Spinal cord (tissue), 10 donors: ENCODE measurements around the gene PUSL1. TPM values are rescaled to one million over a fixed set of nuclear protein-coding genes. Genes with fewer than 3 reads are reported as not detected.

Experiments
- DNase-seq, 6 donors: peaks; one replicate each; pipeline versions ENCODE4 v3.0.0 to v3.0.0-alpha.2; 2013 to 2015; ENCODE audit warnings: low spot score in 6 of 6, low read depth in 4 of 6
- H3K27ac ChIP-seq: one replicate; pipeline ENCODE4 v1.5.1; 2013; ENCODE audit warnings: low read depth, low read length, control low read depth
- H3K27me3 ChIP-seq: one replicate; pipeline ENCODE4 v1.6.1; 2013; ENCODE audit warnings: low read length; ENCODE audit not compliant: control insufficient read depth, insufficient read depth
- H3K36me3 ChIP-seq: one replicate; pipeline ENCODE4 v1.6.1; 2013; ENCODE audit warnings: low read length; ENCODE audit not compliant: control insufficient read depth, insufficient read depth
- H3K4me1 ChIP-seq: one replicate; pipeline ENCODE4 v1.6.1; 2013; ENCODE audit warnings: low read length; ENCODE audit not compliant: control insufficient read depth, insufficient read depth
- H3K4me3 ChIP-seq: one replicate; pipeline ENCODE4 v1.5.1; 2013; ENCODE audit warnings: low read depth, low read length, control low read depth
- H3K9me3 ChIP-seq: one replicate; pipeline ENCODE4 v1.6.1; 2013; ENCODE audit warnings: low read length; ENCODE audit not compliant: control insufficient read depth, insufficient read depth
- WGBS: methylation state at CpG from one replicate; pipeline ENCODE4 v1.1.5; 2013; ENCODE audit warnings: missing lambda C conversion rate; ENCODE audit not compliant: insufficient coverage; 5-methylcytosine and 5-hydroxymethylcytosine counted together
- long read RNA-seq, 4 donors: transcript quantifications; one replicate each; lab custom pipeline, GENCODE V29; 2026
- polyA plus RNA-seq, 2 donors: library from polyadenylated mRNA; unstranded; fragments of 120-200 nt; gene quantifications; one replicate each; pipeline ENCODE4 v1.2.1, GENCODE V29; 2013; ENCODE audit not compliant: insufficient read length in 2 of 2
- total RNA-seq, 2 donors: library from RNA; depleted of rRNA in 1 of 2; stranded (reverse); fragments of 120-200 nt in 1 of 2; fragments of >200 nt in 1 of 2; gene quantifications; one replicate each; pipeline versions ENCODE4 v1.2.3 to v1.2.4, GENCODE V29; 2013 to 2014
- donor health status: healthy.

Gene PUSL1
- total RNA-seq: 10 to 100 TPM in 1 of 2 donors, 1 to 10 TPM in 1; 6.2 to 14.2 TPM
- 10 to 100 TPM; 16.0 to 17.7 TPM for polyA plus RNA-seq
- long read RNA-seq, donor 1, transcript PUSL1-201 (8 exons, 1,287 nt): major isoform, 5 of 5 reads
- long read RNA-seq, donor 1, partial matches to known transcripts: 0 of 5 reads
- long read RNA-seq, donor 1, other reads (novel, unspliced or antisense): 0 of 5 reads
- long read RNA-seq, donor 2, partial matches to known transcripts: 10 of 11 reads
- long read RNA-seq, donor 2, other reads (novel, unspliced or antisense): 0 of 11 reads
- long read RNA-seq, donor 3, partial matches to known transcripts: 13 of 14 reads
- long read RNA-seq, donor 3, other reads (novel, unspliced or antisense): 0 of 14 reads
- long read RNA-seq, donor 4, transcript PUSL1-201 (8 exons, 1,287 nt): major isoform, 5 of 5 reads
- long read RNA-seq, donor 4, partial matches to known transcripts: 0 of 5 reads
- long read RNA-seq, donor 4, other reads (novel, unspliced or antisense): 0 of 5 reads

GRCh38 chr1:1307923-1308755 lies at the start of gene PUSL1, which contains the start of gene ACAP3:
Gene PUSL1, plus strand, starts transcription at chr1:1308597. Its CDS starts 47 bp downstream, at chr1:1308644.
Gene ACAP3, minus strand, starts transcription at chr1:1307930. Its CDS starts 115 bp downstream, at chr1:1307815.
- H3K27me3 ChIP-seq: no peaks in the 10 kb centered on the region
- H3K27ac ChIP-seq: peak within 1 kb of the TSS; percentile 84
- H3K36me3 ChIP-seq: peaks cover 70% of the 10 kb centered on the region
- H3K4me3 ChIP-seq: peak within 1 kb of the TSS; percentile 72
- peak; percentile 75 to 98 (median 86) for DNase-seq
- H3K4me1 ChIP-seq: peaks cover 57% of the 10 kb centered on the region
- WGBS: under 1% methylated on average over 119 of the region's 131 CpGs
- H3K9me3 ChIP-seq: no peaks in the 10 kb centered on the region

GRCh38 chr1:1259119-1259488 lies 49.3 kb upstream of the PUSL1 start:
- H3K27me3 ChIP-seq: no peaks in the 10 kb centered on the region
- 98% methylated on average over 22 of the region's 22 CpGs for WGBS
- peaks cover 97% of the 10 kb centered on the region for H3K36me3 ChIP-seq
- no peak overlapping the region for H3K4me3 ChIP-seq
- no peak overlapping the region for H3K27ac ChIP-seq
- H3K9me3 ChIP-seq: no peaks in the 10 kb centered on the region
- peaks cover 7% of the 10 kb centered on the region for H3K4me1 ChIP-seq
- no peak for DNase-seq

- Histone ChIP-seq H3K9me3 (no peaks in the 10 kb centered on the region), H3K27ac (no peak overlapping the region), H3K4me3 (no peak overlapping the region), H3K27me3 (no peaks in the 10 kb centered on the region), H3K4me1 (peaks cover 7% of the 10 kb centered on the region), H3K36me3 (peaks cover 97% of the 10 kb centered on the region)
- 93% methylated on average over 10 of the region's 18 CpGs for whole genome bisulfite sequencing
- no peak for DNase-seq
These were observed 48.9 kb upstream of the PUSL1 start for GRCh38 chr1:1259540-1259939.

GRCh38 chr1:1259951-1260600 lies 48.3 kb upstream of the PUSL1 start:
- DNase-seq: no peak
- Histone ChIP-seq H3K27ac (no peak overlapping the region), H3K4me1 (peaks cover 7% of the 10 kb centered on the region), H3K9me3 (no peaks in the 10 kb centered on the region), H3K36me3 (peaks cover 95% of the 10 kb centered on the region), H3K27me3 (no peaks in the 10 kb centered on the region), H3K4me3 (no peak overlapping the region)
- 88% methylated on average over 23 of the region's 26 CpGs for WGBS

GRCh38 chr1:1260843-1261560 lies 47.4 kb upstream of the PUSL1 start:
- DNase-seq: no peak
- Histone ChIP-seq H3K9me3 (no peaks in the 10 kb centered on the region), H3K4me3 (no peak overlapping the region), H3K27me3 (no peaks in the 10 kb centered on the region), H3K4me1 (peaks cover 7% of the 10 kb centered on the region), H3K36me3 (peaks cover 96% of the 10 kb centered on the region), H3K27ac (no peak overlapping the region)
- 87% methylated on average over 14 of the region's 16 CpGs for WGBS

GRCh38 chr1:1262071-1262470 lies 46.3 kb upstream of the PUSL1 start:
- Histone ChIP-seq H3K27me3 (no peaks in the 10 kb centered on the region), H3K9me3 (no peaks in the 10 kb centered on the region), H3K4me3 (no peak overlapping the region), H3K27ac (no peak overlapping the region), H3K4me1 (peaks cover 7% of the 10 kb centered on the region), H3K36me3 (peaks cover 93% of the 10 kb centered on the region)
- no peak for DNase-seq
- 97% methylated on average over 17 of the region's 17 CpGs for WGBS

- Histone ChIP-seq H3K27me3 (no peaks in the 10 kb centered on the region), H3K27ac (no peak overlapping the region), H3K9me3 (no peaks in the 10 kb centered on the region), H3K36me3 (peaks cover 94% of the 10 kb centered on the region), H3K4me3 (no peak overlapping the region), H3K4me1 (peaks cover 7% of the 10 kb centered on the region)
- no peak for DNase-seq
- 97% methylated on average over 6 of the region's 8 CpGs for WGBS
These were observed 45.6 kb upstream of the PUSL1 start for GRCh38 chr1:1262758-1263157.

GRCh38 chr1:1264026-1264425 lies 44.4 kb upstream of the PUSL1 start:
- Histone ChIP-seq H3K27me3 (no peaks in the 10 kb centered on the region), H3K4me1 (peaks cover 7% of the 10 kb centered on the region), H3K9me3 (no peaks in the 10 kb centered on the region), H3K36me3 (peaks cover 94% of the 10 kb centered on the region), H3K27ac (no peak overlapping the region), H3K4me3 (no peak overlapping the region)
- DNase-seq: no peak
- WGBS: 95% methylated on average over 9 of the region's 9 CpGs

- H3K4me3 ChIP-seq: no peak overlapping the region
- DNase-seq: no peak
- H3K27me3 ChIP-seq: no peaks in the 10 kb centered on the region
- H3K9me3 ChIP-seq: no peaks in the 10 kb centered on the region
- peaks cover 7% of the 10 kb centered on the region for H3K4me1 ChIP-seq
- peaks cover 87% of the 10 kb centered on the region for H3K36me3 ChIP-seq
- WGBS: 88% methylated on average over 5 of the region's 10 CpGs
- H3K27ac ChIP-seq: no peak overlapping the region
These were observed 43.5 kb upstream of the PUSL1 start for GRCh38 chr1:1264868-1265272.
